GM10266 (cell line): ENCODE results near the gene ARHGAP26.

Experiments
- DNase-seq: peaks from one replicate; pipeline ENCODE4 v3.0.0; 2012; ENCODE audit errors: extremely low spot score
- TF ChIP-seq, protein P1 (sequence below): IDR thresholded peaks from 2 replicates; pipeline ENCODE4 v1.5.1; 2012; ENCODE audit warnings: mild to moderate bottlenecking, low read depth; ENCODE audit not compliant: control insufficient read depth, insufficient read depth; ENCODE audit errors: missing control alignments

The ARHGAP26 gene

DNA sequence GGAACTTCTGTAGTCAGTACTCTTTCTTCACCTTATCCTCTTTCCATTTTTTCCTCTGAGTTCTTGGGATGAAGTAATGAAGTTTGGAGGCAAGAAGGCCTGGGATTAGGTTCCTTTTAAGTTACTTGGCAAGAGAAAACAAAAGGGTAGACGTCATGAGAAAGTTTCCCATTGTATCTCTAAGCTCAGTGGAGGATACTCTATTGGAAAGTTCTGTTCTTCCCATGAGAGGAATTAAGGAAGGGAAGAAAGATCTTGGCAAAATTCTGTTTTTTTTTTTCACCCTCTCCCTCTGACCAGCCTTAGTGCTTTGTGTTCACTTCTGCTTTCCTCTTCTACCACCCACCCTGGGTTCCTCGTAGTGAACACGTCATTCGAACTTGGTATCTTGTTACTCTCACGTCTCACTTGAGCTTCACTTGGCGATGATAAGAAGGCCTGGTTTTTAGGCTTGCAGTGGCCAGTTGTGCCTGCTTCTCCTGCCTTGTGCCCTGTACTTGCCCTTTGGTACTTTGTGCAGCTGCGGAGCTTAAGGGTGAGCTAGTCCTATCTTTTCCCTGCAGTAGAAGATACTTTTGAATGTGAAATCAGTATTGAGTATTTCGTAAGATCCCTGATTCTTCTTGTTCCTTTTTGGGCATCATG lies 67.0 kb downstream of the ARHGAP26 start:
- DNase-seq = no peak
- TF ChIP-seq, protein P1, sequence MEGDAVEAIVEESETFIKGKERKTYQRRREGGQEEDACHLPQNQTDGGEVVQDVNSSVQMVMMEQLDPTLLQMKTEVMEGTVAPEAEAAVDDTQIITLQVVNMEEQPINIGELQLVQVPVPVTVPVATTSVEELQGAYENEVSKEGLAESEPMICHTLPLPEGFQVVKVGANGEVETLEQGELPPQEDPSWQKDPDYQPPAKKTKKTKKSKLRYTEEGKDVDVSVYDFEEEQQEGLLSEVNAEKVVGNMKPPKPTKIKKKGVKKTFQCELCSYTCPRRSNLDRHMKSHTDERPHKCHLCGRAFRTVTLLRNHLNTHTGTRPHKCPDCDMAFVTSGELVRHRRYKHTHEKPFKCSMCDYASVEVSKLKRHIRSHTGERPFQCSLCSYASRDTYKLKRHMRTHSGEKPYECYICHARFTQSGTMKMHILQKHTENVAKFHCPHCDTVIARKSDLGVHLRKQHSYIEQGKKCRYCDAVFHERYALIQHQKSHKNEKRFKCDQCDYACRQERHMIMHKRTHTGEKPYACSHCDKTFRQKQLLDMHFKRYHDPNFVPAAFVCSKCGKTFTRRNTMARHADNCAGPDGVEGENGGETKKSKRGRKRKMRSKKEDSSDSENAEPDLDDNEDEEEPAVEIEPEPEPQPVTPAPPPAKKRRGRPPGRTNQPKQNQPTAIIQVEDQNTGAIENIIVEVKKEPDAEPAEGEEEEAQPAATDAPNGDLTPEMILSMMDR = no peak

GRCh38 chr5:142838845-142839244 lies 68.7 kb downstream of the ARHGAP26 start:
- TF ChIP-seq, protein P1 = no peak
- no peak for DNase-seq

DNA sequence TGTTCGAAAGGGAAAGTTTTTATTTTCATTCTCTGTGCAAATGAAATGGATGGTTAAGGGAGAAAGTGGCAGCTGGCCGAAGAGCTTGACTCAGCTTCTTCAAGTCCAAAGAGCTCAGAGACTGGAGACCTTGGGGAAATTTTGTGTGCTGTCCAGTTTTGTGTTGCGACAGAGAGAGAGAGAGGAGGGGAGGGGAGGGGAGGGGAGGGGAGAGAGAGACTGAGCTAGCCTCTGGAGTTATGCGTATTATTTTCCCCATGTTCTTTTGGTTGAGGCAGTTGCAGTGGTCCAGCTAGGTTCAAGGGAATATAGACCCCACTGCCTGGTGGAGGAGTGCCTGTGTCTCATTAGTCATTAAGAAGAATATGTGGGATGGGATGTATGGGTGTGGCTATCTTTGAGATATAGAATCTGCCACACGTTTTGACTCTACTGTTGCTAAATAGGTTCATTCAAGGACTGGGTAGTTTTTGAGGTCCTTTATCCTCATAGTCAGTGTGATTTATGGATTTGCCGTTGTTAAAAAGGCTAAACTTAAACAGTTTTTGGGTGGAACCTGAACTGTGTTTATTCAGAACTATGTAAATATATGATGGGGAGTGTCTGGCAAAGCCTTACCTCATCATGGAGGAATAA lies 69.7 kb downstream of the ARHGAP26 start:
- TF ChIP-seq, protein P1 = no peak
- no peak for DNase-seq

DNA sequence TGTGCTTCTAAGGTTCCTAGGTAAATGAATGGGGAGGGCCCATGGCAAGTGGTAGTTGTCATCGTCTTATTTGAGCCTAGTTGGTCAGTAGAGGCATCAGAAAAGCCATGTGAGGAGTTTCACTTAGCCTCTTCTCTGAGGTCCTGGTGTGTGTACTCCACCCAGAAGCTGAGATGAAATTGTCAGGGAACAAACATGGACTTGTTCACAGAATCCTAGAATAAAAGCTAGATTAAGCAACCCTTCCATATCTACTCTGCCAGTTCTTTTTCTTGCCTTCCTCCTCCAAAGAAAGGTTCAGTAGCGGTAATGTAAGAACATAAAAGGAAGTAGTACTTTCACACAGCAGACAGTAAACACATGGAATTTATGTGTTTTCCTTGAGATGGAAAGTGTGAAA lies 70.4 kb downstream of the ARHGAP26 start:
- TF ChIP-seq, protein P1 = no peak
- DNase-seq = no peak

GRCh38 chr5:142841511-142842265 lies 71.5 kb downstream of the ARHGAP26 start:
- TF ChIP-seq, protein P1 = no peak
- DNase-seq = no peak

DNA sequence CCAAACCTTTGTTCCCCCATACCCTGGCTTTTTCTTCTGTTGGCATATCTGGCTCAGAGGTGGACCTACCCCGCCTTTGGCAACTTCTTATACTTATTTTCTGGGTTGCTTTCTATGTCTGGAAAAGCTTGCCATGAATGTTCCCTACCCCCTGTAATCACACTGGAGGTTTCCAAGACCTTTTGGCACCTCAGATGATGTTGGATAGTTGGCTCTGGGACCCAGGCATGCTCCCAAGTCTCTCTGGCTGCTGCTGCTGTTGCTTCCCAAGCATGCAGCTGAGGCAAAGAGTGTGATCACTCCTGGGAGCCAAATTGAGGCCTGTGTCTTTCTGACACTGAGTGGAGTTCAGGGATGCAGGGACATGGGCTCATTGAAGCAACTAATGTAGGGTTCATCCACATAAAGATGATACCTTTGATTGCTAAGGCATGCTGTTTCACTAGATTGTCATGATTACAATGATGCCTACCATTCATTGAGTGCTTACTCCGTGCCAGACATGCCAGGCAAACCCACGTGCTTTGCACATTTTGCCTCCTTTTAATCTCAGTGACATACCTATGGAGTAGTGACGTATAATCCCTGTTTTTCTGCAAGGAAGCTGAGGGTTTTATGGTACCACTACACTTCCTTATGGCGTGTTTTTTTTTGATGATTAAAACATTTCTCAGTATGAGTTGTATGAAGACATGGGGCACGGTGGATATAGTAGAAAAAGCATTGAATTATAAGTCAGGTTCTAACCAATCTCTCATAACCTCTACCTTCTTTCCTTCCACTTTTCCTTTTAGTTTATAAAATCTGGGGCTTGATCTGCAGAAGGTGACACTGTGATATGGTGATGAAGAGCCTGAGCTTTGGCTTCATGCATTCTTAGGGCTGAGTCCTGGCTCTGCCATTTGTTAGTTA lies 73.1 kb downstream of the ARHGAP26 start:
- DNase-seq = no peak
- TF ChIP-seq, protein P1 = no peak
